Common myeloid progenitor, CD34-positive (primary cell): Measurements from ENCODE around the gene MYLIP.
"Not testable (repeated sequence)": the region's sequence is repeated elsewhere in the genome, so short reads cannot be mapped to it uniquely, and the experiment has no call there.

Experiments used
- CTCF ChIA-PET: fragments of 350-600 bp; sonication (Branson Sonifier 250); formaldehyde crosslinking; loops from one replicate; lab custom pipeline; 2021; ENCODE audit warnings: antibody characterized with exemption; lab: Charles Lee
- POLR2A ChIA-PET: fragments of 350-600 bp; sonication (Branson Sonifier 250); formaldehyde crosslinking; loops from one replicate; lab custom pipeline; 2021; ENCODE audit warnings: antibody characterized with exemption; lab: Charles Lee
- DNase-seq, 3 donors: peaks; one replicate each; pipeline versions ENCODE4 v3.0.0 to v3.0.0-alpha.2; 2013
- H3K27ac ChIP-seq, 2 experiments: 1 replicate in 1 of 2; 2 replicates in 1 of 2; pipeline ENCODE4 v1.7.0; 2013; ENCODE audit warnings: inconsistent platforms in 2 of 2, low read length in 2 of 2, mild to moderate bottlenecking in 2 of 2, low read depth in 1 of 2, moderate library complexity in 1 of 2; ENCODE audit not compliant: severe bottlenecking in 2 of 2, insufficient read depth in 1 of 2, poor library complexity in 1 of 2
- H3K27me3 ChIP-seq, 5 experiments: replicated peaks in 2 of 5; 1 replicate in 3 of 5; 2 replicates in 2 of 5; pipeline versions ENCODE4 v1.6.1 to v1.7.0; 2013; ENCODE audit warnings: low read length in 4 of 5, mild to moderate bottlenecking in 2 of 5, moderate library complexity in 2 of 5, inconsistent platforms in 1 of 5; ENCODE audit not compliant: insufficient read depth in 5 of 5, control insufficient read depth in 4 of 5
- H3K36me3 ChIP-seq, 4 experiments: 1 replicate in 2 of 4; 2 replicates in 2 of 4; pipeline versions ENCODE4 v1.6.1 to v1.7.0; 2013; ENCODE audit warnings: low read length in 3 of 4, control low read depth in 1 of 4, mild to moderate bottlenecking in 1 of 4; ENCODE audit not compliant: control insufficient read depth in 4 of 4, insufficient read depth in 4 of 4
- H3K4me1 ChIP-seq, 4 experiments: 1 replicate in 3 of 4; 2 replicates in 1 of 4; pipeline versions ENCODE4 v1.6.1 to v1.7.1; 2013; ENCODE audit warnings: low read length in 3 of 4, mild to moderate bottlenecking in 3 of 4, control low read depth in 1 of 4, inconsistent platforms in 1 of 4, moderate library complexity in 1 of 4; ENCODE audit not compliant: control insufficient read depth in 4 of 4, insufficient read depth in 4 of 4; ENCODE audit errors: control extremely low read depth in 1 of 4
- H3K4me3 ChIP-seq, 7 experiments: 1 replicate in 4 of 7; 2 replicates in 3 of 7; pipeline versions ENCODE4 v1.5.1 to v1.7.0; 2013; ENCODE audit warnings: mild to moderate bottlenecking in 7 of 7, low read length in 6 of 7, moderate library complexity in 6 of 7, inconsistent platforms in 2 of 7, low read depth in 2 of 7, control low read depth in 1 of 7; ENCODE audit not compliant: insufficient read depth in 4 of 7, control insufficient read depth in 1 of 7; ENCODE audit errors: extremely low read depth in 1 of 7
- H3K9me3 ChIP-seq, 5 experiments: 1 replicate in 4 of 5; 2 replicates in 1 of 5; pipeline versions ENCODE4 v1.6.1 to v1.7.1; 2013; ENCODE audit warnings: low read length in 4 of 5, mild to moderate bottlenecking in 2 of 5, inconsistent platforms in 1 of 5, low read depth in 1 of 5, moderate library complexity in 1 of 5; ENCODE audit not compliant: control insufficient read depth in 4 of 5, insufficient read depth in 2 of 5; ENCODE audit errors: control extremely low read depth in 1 of 5
- WGBS: methylation state at CpG from one replicate; pipeline ENCODE4 v1.1.5; 2013; ENCODE audit not compliant: insufficient coverage; 5-methylcytosine and 5-hydroxymethylcytosine counted together

Gene MYLIP

GRCh38 chr6:16174416-16175078 lies 45.7 kb downstream of the MYLIP start:
- peaks cover 0 to 4% (median 1%) of the 10 kb centered on the region in 4 experiments for H3K4me1 ChIP-seq
- DNase-seq = no peak
- no peak overlapping the region for H3K27ac ChIP-seq
- no peaks in the 10 kb centered on the region for H3K9me3 ChIP-seq
- H3K36me3 ChIP-seq = no peaks in the 10 kb centered on the region
- CTCF ChIA-PET = interaction anchor here (1.5 kb wide), 1 partner anchor 9 kb away, joined by 4 read pairs; no protein-coding TSS in a partner anchor
- no peak overlapping the region for H3K4me3 ChIP-seq
- 100% methylated on average over 3 of the region's 8 CpGs for WGBS
- no peaks in the 10 kb centered on the region for H3K27me3 ChIP-seq
- POLR2A ChIA-PET = no interaction called here

GRCh38 chr6:16176600-16176999 lies 47.7 kb downstream of the MYLIP start:
- H3K27me3 ChIP-seq, POLR2A ChIA-PET, CTCF ChIA-PET: not testable (repeated sequence)

DNA sequence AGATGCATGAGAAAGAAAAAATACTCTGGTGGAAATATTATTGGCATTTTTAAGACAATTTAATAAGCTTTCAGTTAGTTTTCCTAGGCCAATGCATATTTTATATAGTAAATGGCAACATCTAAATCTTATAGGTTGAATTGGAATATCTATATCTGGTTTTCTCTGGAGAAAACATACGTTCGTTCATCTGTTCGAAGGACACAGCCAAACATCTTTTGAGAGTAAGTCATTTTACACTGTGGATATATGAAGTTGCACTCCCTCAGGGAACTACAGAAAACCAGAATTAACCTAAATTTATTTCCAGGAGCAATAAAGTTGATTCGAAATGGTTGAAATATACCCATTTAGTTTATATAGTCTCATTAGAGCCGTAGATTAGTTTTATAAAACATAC lies 49.0 kb downstream of the MYLIP start:
- no peak overlapping the region for H3K4me3 ChIP-seq
- WGBS = 100% methylated on average over 1 of the region's 5 CpGs
- DNase-seq = no peak
- H3K27ac ChIP-seq = no peak overlapping the region
- ChIA-PET CTCF (interaction anchor here (3.0 kb wide), 1 partner anchor 9 kb away, joined by 9 read pairs; no protein-coding TSS in a partner anchor), POLR2A (no interaction called here)
- H3K27me3 ChIP-seq = no peaks in the 10 kb centered on the region
- H3K4me1 ChIP-seq = peaks cover 0 to 17% (median 5%) of the 10 kb centered on the region in 4 experiments
- H3K36me3 ChIP-seq = no peaks in the 10 kb centered on the region
- peaks cover 0 to 7% (median 0%) of the 10 kb centered on the region in 5 experiments for H3K9me3 ChIP-seq

More at GRCh38 chr6:16176600-16176999, 47.7 kb downstream of the MYLIP start:
- WGBS = no CpG with 5 or more reads among the region's 1 CpG
- H3K4me1 ChIP-seq = peaks cover 0 to 17% (median 5%) of the 10 kb centered on the region in 4 experiments
- not testable (repeated sequence) for H3K27ac ChIP-seq, H3K4me3 ChIP-seq, H3K9me3 ChIP-seq, DNase-seq, H3K36me3 ChIP-seq

DNA sequence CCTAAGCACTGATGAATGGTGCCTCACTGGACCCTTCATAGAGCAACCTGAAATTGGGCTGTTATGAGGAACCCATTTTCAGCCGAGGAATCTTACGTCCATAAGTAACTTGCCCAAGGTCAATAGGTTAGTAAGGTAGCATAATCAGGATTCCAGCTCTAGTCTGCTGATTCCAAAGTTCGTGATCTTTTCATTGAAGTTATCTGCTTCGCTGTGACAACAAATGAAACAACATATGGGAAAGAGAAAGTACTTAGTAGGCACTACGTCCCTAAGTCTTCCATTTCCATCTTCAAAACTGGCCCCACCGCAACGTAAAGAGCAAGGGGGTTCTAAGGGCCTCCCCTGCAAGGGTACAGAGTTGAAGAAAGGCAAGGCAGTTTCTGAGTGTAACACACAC lies 49.5 kb downstream of the MYLIP start:
- Histone ChIP-seq H3K27ac (no peak overlapping the region), H3K4me1 (peaks cover 0 to 17% (median 6%) of the 10 kb centered on the region in 4 experiments), H3K36me3 (no peaks in the 10 kb centered on the region), H3K27me3 (no peaks in the 10 kb centered on the region), H3K9me3 (peaks cover 0 to 7% (median 0%) of the 10 kb centered on the region in 5 experiments), H3K4me3 (no peak overlapping the region)
- ChIA-PET POLR2A (no interaction called here), CTCF (interaction anchor here (3.0 kb wide), 1 partner anchor 9 kb away, joined by 9 read pairs; no protein-coding TSS in a partner anchor)
- WGBS = 98% methylated on average over 4 of the region's 7 CpGs
- DNase-seq = no peak

GRCh38 chr6:16179063-16179462 lies 50.2 kb downstream of the MYLIP start:
- CTCF ChIA-PET = interaction anchor here (1.0 to 3.0 kb wide), 4 partner anchors 10 to 493 kb away, joined by 3 to 9 read pairs (median 4); no protein-coding TSS in a partner anchor
- H3K9me3 ChIP-seq = peaks cover 0 to 7% (median 0%) of the 10 kb centered on the region in 5 experiments
- no CpG with 5 or more reads among the region's 2 CpGs for WGBS
- peaks cover 0 to 17% (median 7%) of the 10 kb centered on the region in 4 experiments for H3K4me1 ChIP-seq
- DNase-seq = no peak
- POLR2A ChIA-PET = interaction anchor here (1.3 to 1.7 kb wide), 2 partner anchors 48 to 50 kb away, joined by 4 to 10 read pairs; partner anchors contain the start of gene MYLIP
- H3K27me3 ChIP-seq = no peaks in the 10 kb centered on the region
- H3K27ac ChIP-seq = no peak overlapping the region
- H3K4me3 ChIP-seq = no peak overlapping the region
- H3K36me3 ChIP-seq = no peaks in the 10 kb centered on the region

- peak; percentile 72 to 97 (median 95) for DNase-seq
Measured at GRCh38 chr6:16179970-16180431, 51.1 kb downstream of the MYLIP start.

More at GRCh38 chr6:16179970-16180431, 51.1 kb downstream of the MYLIP start:
- WGBS = 0% methylated on average over 5 of the region's 16 CpGs
- ChIA-PET CTCF (interaction anchor here (0.6 to 3.0 kb wide), 12 partner anchors 8 to 1267 kb away, joined by 3 to 9 read pairs (median 3); no protein-coding TSS in a partner anchor), POLR2A (interaction anchor here (1.3 to 1.7 kb wide), 2 partner anchors 49 to 51 kb away, joined by 4 to 10 read pairs; partner anchors contain the start of gene MYLIP)
- peaks cover 0 to 7% (median 0%) of the 10 kb centered on the region in 5 experiments for H3K9me3 ChIP-seq
- H3K27ac ChIP-seq = no peak overlapping the region
- no peaks in the 10 kb centered on the region for H3K27me3 ChIP-seq
- H3K36me3 ChIP-seq = no peaks in the 10 kb centered on the region
- peaks cover 0 to 17% (median 7%) of the 10 kb centered on the region in 4 experiments for H3K4me1 ChIP-seq
- H3K4me3 ChIP-seq = no peak overlapping the region
